ENCODE results near the gene AMIGO2. TPM values are rescaled to one million over a fixed set of nuclear protein-coding genes. Genes with fewer than 3 reads are reported as not detected.
A peak's percentile ranks its signal among the peaks of the same experiment; 100 is the strongest.

AMIGO2 gene
- total RNA-seq, 1 experiment from 2014 or later, result 0.96 TPM

GRCh38 chr12:47032644-47033043 is 47.1 kb downstream of the AMIGO2 start:
- H2AFZ ChIP-seq (ENCODE audit: low read depth, low read length, poor library complexity, severe bottlenecking), result peak overlapping the region; percentile 6

GRCh38 chr12:47029903-47030302 is 49.9 kb downstream of the AMIGO2 start:
- Histone ChIP-seq H3K9me3 (ENCODE audit: control insufficient read depth in 1 of 2, insufficient read depth in 1 of 2, low read depth in 1 of 2, low read length in 2 of 2) (no peaks in the 10 kb centered on the region), H3K9me2 (ENCODE audit: insufficient read depth) (no peaks in the 10 kb centered on the region), H3K27ac (ENCODE audit: low read depth, low read length) (no peak overlapping the region), H4K20me1 (ENCODE audit: insufficient read depth) (no peaks in the 10 kb centered on the region), H3K27me3 (ENCODE audit: insufficient read depth, low read length) (no peaks in the 10 kb centered on the region), H3K4me2 (ENCODE audit: low read length) (no peak overlapping the region), H3K4me3 (replicated peaks in 1 of 2; ENCODE audit: low read depth in 1 of 2, low read length in 2 of 2) (no peak overlapping the region), H2AFZ (ENCODE audit: low read depth, low read length, poor library complexity, severe bottlenecking) (no peak overlapping the region), H3K36me3 (ENCODE audit: control insufficient read depth in 1 of 2, insufficient read depth in 2 of 2, low read length in 2 of 2) (no peaks in the 10 kb centered on the region), H3K79me2 (ENCODE audit: insufficient read depth, low read length) (no peaks in the 10 kb centered on the region), H3K9ac (ENCODE audit: low read length) (no peak overlapping the region), H3K4me1 (ENCODE audit: control insufficient read depth in 1 of 2, insufficient read depth in 2 of 2, low read length in 2 of 2) (peaks cover 3 to 6% of the 10 kb centered on the region in 2 experiments; a peak in 3 of 4 replicates)
- ChIA-PET POLR2A (no interaction called here), CTCF (no interaction called here), RAD21 (ENCODE audit: low non-redundant PET in 1 of 2, low total read pairs in 2 of 2, uncharacterized antibody in 2 of 2, unreplicated experiment in 2 of 2) (no interaction called here)
- DNase-seq (ENCODE audit: low read depth, low spot score) (no peak), ATAC-seq (no peak)
- BruUV-seq (replicated peaks), result no TSS peak
- intact Hi-C loops (cut with micrococcal nuclease), result loop anchor here (5.0 to 10.0 kb wide), 4 partner anchors 517 to 807 kb away; partner anchors contain the start of gene SLC48A1
- no peak for TF ChIP-seq JUND (IDR thresholded peaks at IDR 0.05)
- no peak for TF ChIP-seq MAX (IDR thresholded peaks at IDR 0.05)
- TF ChIP-seq EGR1 (IDR thresholded peaks at IDR 0.05; ENCODE audit: low read depth), result no peak
- no peak for TF ChIP-seq RAD21 (IDR thresholded peaks at IDR 0.05; ENCODE audit: low read depth)
- no peak for TF ChIP-seq REST (IDR thresholded peaks at IDR 0.05; ENCODE audit: low read depth)
- no peak for TF ChIP-seq CTCF (IDR thresholded peaks at IDR 0.05 in 2 of 3, conservative IDR thresholded peaks at IDR 0.05 in 1 of 3; ENCODE audit: borderline replicate concordance in 1 of 3, insufficient read depth in 1 of 3, low read depth in 2 of 3, low read length in 2 of 3)

More at GRCh38 chr12:47032644-47033043, 47.1 kb downstream of the AMIGO2 start:
- H3K4me2 ChIP-seq (ENCODE audit: low read length), result no peak overlapping the region
- H3K4me3 ChIP-seq (replicated peaks in 1 of 2; ENCODE audit: low read depth in 1 of 2, low read length in 2 of 2), result no peak overlapping the region
- H3K27me3 ChIP-seq (ENCODE audit: insufficient read depth, low read length), result no peaks in the 10 kb centered on the region
- no TSS peak for BruUV-seq (replicated peaks)
- intact Hi-C loops (cut with micrococcal nuclease), result loop anchor here (1.0 to 10.0 kb wide), 7 partner anchors 275 to 805 kb away; partner anchors contain the start of gene SLC48A1
- peak; percentile 85 for TF ChIP-seq RAD21 (IDR thresholded peaks at IDR 0.05; ENCODE audit: low read depth)
- TF ChIP-seq CTCF (IDR thresholded peaks at IDR 0.05 in 2 of 3, conservative IDR thresholded peaks at IDR 0.05 in 1 of 3; ENCODE audit: borderline replicate concordance in 1 of 3, insufficient read depth in 1 of 3, low read depth in 2 of 3, low read length in 2 of 3), result peak; percentile 38 to 89 (median 66); a peak in 5 of 6 replicates
- TF ChIP-seq ELF1 (IDR thresholded peaks at IDR 0.05; ENCODE audit: borderline replicate concordance, low read depth), result no peak
- H3K4me1 ChIP-seq (ENCODE audit: control insufficient read depth in 1 of 2, insufficient read depth in 2 of 2, low read length in 2 of 2), result peaks cover 3 to 6% of the 10 kb centered on the region in 2 experiments; a peak in 3 of 4 replicates
- POLR2A ChIA-PET, result no interaction called here
- H3K9me2 ChIP-seq (ENCODE audit: insufficient read depth), result no peaks in the 10 kb centered on the region
- H3K27ac ChIP-seq (ENCODE audit: low read depth, low read length), result no peak overlapping the region
- no peaks in the 10 kb centered on the region for H3K9me3 ChIP-seq (ENCODE audit: control insufficient read depth in 1 of 2, insufficient read depth in 1 of 2, low read depth in 1 of 2, low read length in 2 of 2)
- no peaks in the 10 kb centered on the region for H4K20me1 ChIP-seq (ENCODE audit: insufficient read depth)
- CTCF ChIA-PET, result interaction anchor here (0.6 to 4.0 kb wide), 26 partner anchors 8 to 907 kb away, joined by 3 to 57 read pairs (median 5); no protein-coding TSS in a partner anchor
- no peaks in the 10 kb centered on the region for H3K36me3 ChIP-seq (ENCODE audit: control insufficient read depth in 1 of 2, insufficient read depth in 2 of 2, low read length in 2 of 2)
- RAD21 ChIA-PET (ENCODE audit: low non-redundant PET in 1 of 2, low total read pairs in 2 of 2, uncharacterized antibody in 2 of 2, unreplicated experiment in 2 of 2), result interaction anchor here (0.7 to 1.8 kb wide), 10 partner anchors 39 to 654 kb away, joined by 3 to 10 read pairs (median 4); no protein-coding TSS in a partner anchor
- ATAC-seq (peak; percentile 77), DNase-seq (ENCODE audit: low read depth, low spot score) (peak; percentile 36)
- no peak overlapping the region for H3K9ac ChIP-seq (ENCODE audit: low read length)
- H3K79me2 ChIP-seq (ENCODE audit: insufficient read depth, low read length), result no peaks in the 10 kb centered on the region
